Measurements from ENCODE around the gene CMC1. TPM values are rescaled to one million over a fixed set of nuclear protein-coding genes. Genes with fewer than 3 reads are reported as not detected.
"Not testable (repeated sequence)": the region's sequence is repeated elsewhere in the genome, so short reads cannot be mapped to it uniquely, and the experiment has no call there.

The CMC1 gene
- total and polyA plus RNA-seq, 4 donors: 17.6 to 35.6 (median 26.9) TPM

DNA sequence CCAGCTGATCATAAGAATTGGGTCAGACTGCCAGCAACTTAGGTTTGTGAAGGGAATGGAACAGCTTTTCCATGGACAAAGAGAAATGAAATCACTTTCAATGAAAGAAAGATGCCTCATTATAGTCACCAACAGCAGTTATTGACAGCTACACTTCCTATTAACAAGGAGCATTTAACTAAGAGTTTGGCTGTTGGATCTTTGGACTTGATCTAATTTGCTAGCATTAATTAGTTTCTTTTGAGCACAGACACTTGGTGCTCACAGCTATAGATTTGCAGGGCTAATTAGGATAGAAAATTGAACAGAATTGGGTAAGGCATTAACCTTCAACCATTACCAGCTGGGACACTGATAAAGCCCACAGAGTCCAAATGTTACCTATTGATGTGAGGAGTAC, 24.2 kb downstream of the CMC1 start:
- no peak overlapping the region for H3K4me3 ChIP-seq
- TF ChIP-seq, protein P1, sequence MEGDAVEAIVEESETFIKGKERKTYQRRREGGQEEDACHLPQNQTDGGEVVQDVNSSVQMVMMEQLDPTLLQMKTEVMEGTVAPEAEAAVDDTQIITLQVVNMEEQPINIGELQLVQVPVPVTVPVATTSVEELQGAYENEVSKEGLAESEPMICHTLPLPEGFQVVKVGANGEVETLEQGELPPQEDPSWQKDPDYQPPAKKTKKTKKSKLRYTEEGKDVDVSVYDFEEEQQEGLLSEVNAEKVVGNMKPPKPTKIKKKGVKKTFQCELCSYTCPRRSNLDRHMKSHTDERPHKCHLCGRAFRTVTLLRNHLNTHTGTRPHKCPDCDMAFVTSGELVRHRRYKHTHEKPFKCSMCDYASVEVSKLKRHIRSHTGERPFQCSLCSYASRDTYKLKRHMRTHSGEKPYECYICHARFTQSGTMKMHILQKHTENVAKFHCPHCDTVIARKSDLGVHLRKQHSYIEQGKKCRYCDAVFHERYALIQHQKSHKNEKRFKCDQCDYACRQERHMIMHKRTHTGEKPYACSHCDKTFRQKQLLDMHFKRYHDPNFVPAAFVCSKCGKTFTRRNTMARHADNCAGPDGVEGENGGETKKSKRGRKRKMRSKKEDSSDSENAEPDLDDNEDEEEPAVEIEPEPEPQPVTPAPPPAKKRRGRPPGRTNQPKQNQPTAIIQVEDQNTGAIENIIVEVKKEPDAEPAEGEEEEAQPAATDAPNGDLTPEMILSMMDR (IDR thresholded peaks at IDR 0.05; ENCODE audit: control extremely low read depth, extremely low read depth): no peak

DNA sequence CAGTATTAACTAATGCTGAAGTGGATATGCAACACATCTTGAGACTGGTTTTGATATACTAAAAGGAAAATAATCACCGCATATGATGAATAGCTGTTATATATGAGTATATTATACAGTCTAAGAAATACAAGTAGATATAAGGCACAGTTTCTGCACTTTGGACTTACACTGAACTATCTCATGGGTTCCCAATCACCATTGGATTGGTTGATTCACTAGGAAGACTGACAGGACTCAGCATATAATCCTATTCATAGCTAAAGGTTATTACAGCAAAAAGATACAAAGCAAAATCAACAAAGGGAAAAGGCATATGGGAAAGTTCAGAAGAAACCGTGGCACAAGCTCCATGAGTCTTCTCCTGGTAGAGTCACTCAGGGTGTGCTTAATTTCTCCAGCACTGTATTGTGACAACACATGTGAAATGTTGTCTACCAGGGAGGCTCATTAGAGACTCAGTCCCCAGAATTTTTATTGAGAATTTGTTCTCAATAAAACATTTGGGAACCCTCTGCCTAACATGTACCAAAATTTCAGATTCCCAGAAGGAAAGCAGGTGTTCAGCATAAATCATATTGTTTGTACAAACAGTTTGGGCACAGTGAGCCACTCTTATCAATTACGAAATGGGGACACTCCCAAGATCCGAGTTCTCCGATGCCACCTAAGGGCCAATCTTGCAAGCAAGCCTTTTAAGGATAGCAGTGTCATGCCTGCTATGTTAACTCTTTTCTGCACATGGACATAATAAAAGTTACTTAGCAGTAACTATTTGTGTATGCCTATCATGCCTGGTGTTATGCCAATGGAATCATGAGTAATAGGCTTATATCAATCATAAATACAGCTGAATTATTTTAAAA, 26.8 kb downstream of the CMC1 start:
- Histone ChIP-seq H3K9me3 (ENCODE audit: control insufficient read depth in 4 of 4, insufficient read depth in 3 of 4, low read length in 3 of 4) (peaks cover 0 to 5% (median 2%) of the 10 kb centered on the region in 4 donors), H3K27ac (ENCODE audit: low read depth in 1 of 2, low read length in 1 of 2) (no peak overlapping the region), H3K36me3 (ENCODE audit: control insufficient read depth in 4 of 4, insufficient read depth in 4 of 4, low read length in 4 of 4) (peaks cover 2 to 10% (median 5%) of the 10 kb centered on the region in 4 donors), H3K4me1 (ENCODE audit: control insufficient read depth in 5 of 5, insufficient read depth in 5 of 5, low read length in 5 of 5) (peaks cover 0 to 3% (median 0%) of the 10 kb centered on the region in 5 donors), H3K4me3 (no peak overlapping the region), H3K27me3 (ENCODE audit: control insufficient read depth in 3 of 3, insufficient read depth in 3 of 3, low read length in 2 of 3) (no peaks in the 10 kb centered on the region), H3K9ac (ENCODE audit: insufficient read depth in 1 of 2, low read length in 2 of 2) (no peak overlapping the region)
- DNase-seq (no peak), ATAC-seq (ENCODE audit: insufficient read depth, low FRiP score) (no peak)
- TF ChIP-seq, protein P1 (IDR thresholded peaks at IDR 0.05; ENCODE audit: control extremely low read depth, extremely low read depth): no peak
- 59 to 82% methylated on average over 5 of the region's 5 CpGs for WGBS, 2 donors

More for the DNA sequence above, 24.2 kb downstream of the CMC1 start:
- DNase-seq (no peak), ATAC-seq (ENCODE audit: insufficient read depth, low FRiP score) (no peak)
- Histone ChIP-seq H3K9ac (ENCODE audit: insufficient read depth in 1 of 2, low read length in 2 of 2) (no peak overlapping the region), H3K27me3 (ENCODE audit: control insufficient read depth in 3 of 3, insufficient read depth in 3 of 3, low read length in 2 of 3) (no peaks in the 10 kb centered on the region), H3K9me3 (ENCODE audit: control insufficient read depth in 4 of 4, insufficient read depth in 3 of 4, low read length in 3 of 4) (no peaks in the 10 kb centered on the region), H3K36me3 (ENCODE audit: control insufficient read depth in 4 of 4, insufficient read depth in 4 of 4, low read length in 4 of 4) (peaks cover 0 to 6% (median 2%) of the 10 kb centered on the region in 4 donors), H3K4me1 (ENCODE audit: control insufficient read depth in 5 of 5, insufficient read depth in 5 of 5, low read length in 5 of 5) (peaks cover 0 to 10% (median 0%) of the 10 kb centered on the region in 5 donors), H3K27ac (ENCODE audit: low read depth in 1 of 2, low read length in 1 of 2) (no peak overlapping the region)

DNA sequence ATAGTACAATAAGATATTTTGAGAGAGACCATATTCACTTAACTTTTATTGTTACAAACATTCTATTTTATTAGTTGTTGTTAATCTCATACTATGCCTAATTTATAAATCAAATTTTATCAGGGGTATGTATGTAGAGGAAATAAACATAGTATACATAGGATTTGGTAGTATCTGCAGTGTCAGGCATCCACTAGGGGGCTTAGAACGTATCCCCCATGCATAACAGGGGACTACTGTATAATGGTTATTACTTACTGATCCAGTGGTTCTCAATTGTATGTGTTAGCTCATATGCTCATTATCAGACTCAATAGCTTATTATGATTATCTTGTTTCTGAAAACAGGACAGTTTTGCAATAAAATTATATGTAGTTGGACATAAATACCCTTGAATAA, 27.6 kb downstream of the CMC1 start:
- peaks cover 2 to 16% (median 6%) of the 10 kb centered on the region in 4 donors for H3K36me3 ChIP-seq (ENCODE audit: control insufficient read depth in 4 of 4, insufficient read depth in 4 of 4, low read length in 4 of 4)
- H3K27ac ChIP-seq (ENCODE audit: low read depth in 1 of 2, low read length in 1 of 2): no peak overlapping the region
- DNase-seq (no peak), ATAC-seq (ENCODE audit: insufficient read depth, low FRiP score) (no peak)
- no peak overlapping the region for H3K4me3 ChIP-seq
- no peaks in the 10 kb centered on the region for H3K27me3 ChIP-seq (ENCODE audit: control insufficient read depth in 3 of 3, insufficient read depth in 3 of 3, low read length in 2 of 3)
- peaks cover 0 to 7% (median 2%) of the 10 kb centered on the region in 4 donors for H3K9me3 ChIP-seq (ENCODE audit: control insufficient read depth in 4 of 4, insufficient read depth in 3 of 4, low read length in 3 of 4)
- H3K4me1 ChIP-seq (ENCODE audit: control insufficient read depth in 5 of 5, insufficient read depth in 5 of 5, low read length in 5 of 5): peaks cover 0 to 3% (median 0%) of the 10 kb centered on the region in 5 donors
- WGBS, 2 donors: 83 to 87% methylated on average over 1 of the region's 1 CpG
- no peak overlapping the region for H3K9ac ChIP-seq (ENCODE audit: insufficient read depth in 1 of 2, low read length in 2 of 2)
- TF ChIP-seq, protein P1 (IDR thresholded peaks at IDR 0.05; ENCODE audit: control extremely low read depth, extremely low read depth): no peak

DNA sequence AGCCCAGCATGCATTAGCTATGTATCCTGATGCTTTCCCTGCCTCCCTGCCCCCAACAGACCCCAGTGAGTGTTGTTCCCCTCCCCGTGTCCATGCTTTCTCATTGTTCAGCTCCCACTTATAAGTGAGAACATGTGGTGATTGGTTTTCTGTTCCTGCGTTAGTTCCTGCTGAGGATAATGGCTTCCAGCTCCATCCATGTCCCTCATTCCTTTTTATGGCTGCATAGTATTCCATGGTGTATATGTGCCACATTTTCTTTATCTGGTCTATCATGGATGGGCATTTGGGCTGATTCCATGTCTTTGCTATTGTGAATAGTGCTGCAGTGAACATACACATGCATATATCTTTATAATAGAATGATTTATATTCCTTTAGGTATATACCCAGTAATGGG, 28.5 kb downstream of the CMC1 start:
- not testable (repeated sequence) for H3K27me3 ChIP-seq (ENCODE audit: control insufficient read depth in 3 of 3, insufficient read depth in 3 of 3, low read length in 2 of 3); H3K4me1 ChIP-seq (ENCODE audit: control insufficient read depth in 5 of 5, insufficient read depth in 5 of 5, low read length in 5 of 5); DNase-seq; H3K9me3 ChIP-seq (ENCODE audit: control insufficient read depth in 4 of 4, insufficient read depth in 3 of 4, low read length in 3 of 4); H3K9ac ChIP-seq (ENCODE audit: insufficient read depth in 1 of 2, low read length in 2 of 2); H3K4me3 ChIP-seq; ATAC-seq (ENCODE audit: insufficient read depth, low FRiP score); H3K27ac ChIP-seq (ENCODE audit: low read depth in 1 of 2, low read length in 1 of 2)
- H3K36me3 ChIP-seq (ENCODE audit: control insufficient read depth in 4 of 4, insufficient read depth in 4 of 4, low read length in 4 of 4): peaks cover 0 to 16% (median 5%) of the 10 kb centered on the region in 4 donors
- 95% methylated on average over 2 of the region's 2 CpGs for WGBS, 2 donors

All from lung (tissue), 12 donors.